OCI-LY3 (cell line): Measurements from ENCODE around the gene TAF10.

Experiments
- H2AFZ ChIP-seq: fragments of 200-600, 300-600 bp; shearing (Covaris generic); 2 replicates; pipeline ENCODE4 v1.6.0; 2014; ENCODE audit warnings: antibody characterized with exemption, low read depth, low read length
- H3K27ac ChIP-seq: fragments of 200-600, 300-600 bp; sonication (generic); 2 replicates; pipeline ENCODE4 v1.5.1; 2014; ENCODE audit warnings: mild to moderate bottlenecking, low read length, moderate library complexity, mixed read lengths
- H3K27me3 ChIP-seq: fragments of 200-600, 300-600 bp; sonication (generic); 2 replicates; pipeline ENCODE4 v1.6.1; 2014; ENCODE audit warnings: low read depth, low read length, mixed read lengths
- H3K36me3 ChIP-seq: fragments of 200-600, 300-600 bp; sonication (generic); replicated peaks from 2 replicates; pipeline ENCODE3; 2014; ENCODE audit warnings: low read depth, low read length, mixed read lengths
- H3K4me1 ChIP-seq: fragments of 300-600, 200-600 bp; sonication (generic); 2 replicates; pipeline ENCODE4 v1.6.1; 2014; ENCODE audit warnings: low read length, mixed read lengths
- H3K4me2 ChIP-seq: fragments of 200-600, 300-600 bp; sonication (generic); 2 replicates; pipeline ENCODE4 v1.6.1; 2014; ENCODE audit warnings: low read length, mixed read lengths
- H3K4me3 ChIP-seq: fragments of 300-600, 200-600 bp; sonication (generic); 2 replicates; pipeline ENCODE4 v1.5.1; 2014; ENCODE audit warnings: antibody characterized with exemption, mild to moderate bottlenecking, low read length, moderate library complexity
- H3K79me2 ChIP-seq: fragments of 300-600, 200-600 bp; shearing (Covaris generic); 2 replicates; pipeline ENCODE4 v1.6.1; 2014; ENCODE audit warnings: mild to moderate bottlenecking, low read length, mixed read lengths
- H3K9ac ChIP-seq: fragments of 300-600, 200-600 bp; shearing (Covaris generic); 2 replicates; pipeline ENCODE4 v1.6.0; 2014; ENCODE audit warnings: mild to moderate bottlenecking, low read length, moderate library complexity
- H3K9me3 ChIP-seq: fragments of 200-600, 300-600 bp; shearing (Covaris generic); 2 replicates; pipeline ENCODE4 v1.6.1; 2014; ENCODE audit warnings: low read length, mixed read lengths; ENCODE audit not compliant: insufficient read depth
- H4K20me1 ChIP-seq: fragments of 200-600, 300-600 bp; sonication (generic); 2 replicates; pipeline ENCODE4 v1.6.1; 2016; ENCODE audit warnings: low read length, mixed read lengths; ENCODE audit not compliant: insufficient read depth
- CTCF ChIP-seq: fragments of 200-600, 300-600 bp; sonication (generic); IDR thresholded peaks from 2 replicates; pipeline ENCODE4 v1.5.1; 2014; ENCODE audit warnings: antibody characterized with exemption, low read length, low read depth
- EZH2phosphoT487 ChIP-seq: fragments of 200-600 bp; shearing (Covaris generic); IDR thresholded peaks from 2 replicates; pipeline ENCODE4 v1.6.1; 2018; ENCODE audit warnings: antibody characterized with exemption, mixed run types, low read depth

TAF10 gene

GRCh38 chr11:6563667-6564066 is 48.3 kb downstream of the TAF10 start:
- Histone ChIP-seq H3K9me3 (no peaks in the 10 kb centered on the region), H3K9ac (no peak overlapping the region), H3K4me2 (no peak overlapping the region), H3K4me1 (no peaks in the 10 kb centered on the region), H3K4me3 (no peak overlapping the region), H4K20me1 (no peaks in the 10 kb centered on the region), H3K27me3 (no peaks in the 10 kb centered on the region), H3K79me2 (no peaks in the 10 kb centered on the region), H3K36me3 (no peaks in the 10 kb centered on the region), H3K27ac (no peak overlapping the region), H2AFZ (no peak overlapping the region)
- TF ChIP-seq CTCF (no peak), EZH2phosphoT487 (no peak)

- Histone ChIP-seq H3K27me3 (no peaks in the 10 kb centered on the region), H4K20me1 (no peaks in the 10 kb centered on the region), H3K9ac (no peak overlapping the region), H3K4me1 (no peaks in the 10 kb centered on the region), H3K4me2 (no peak overlapping the region), H3K79me2 (no peaks in the 10 kb centered on the region), H3K36me3 (no peaks in the 10 kb centered on the region), H3K4me3 (no peak overlapping the region), H3K27ac (no peak overlapping the region), H3K9me3 (no peaks in the 10 kb centered on the region), H2AFZ (no peak overlapping the region)
- no peak for TF ChIP-seq CTCF
- TF ChIP-seq EZH2phosphoT487: no peak
Observed at GRCh38 chr11:6563121-6563619, 48.8 kb downstream of the TAF10 start.

- Histone ChIP-seq H3K4me1 (no peaks in the 10 kb centered on the region), H2AFZ (no peak overlapping the region), H3K9me3 (no peaks in the 10 kb centered on the region), H4K20me1 (no peaks in the 10 kb centered on the region), H3K9ac (no peak overlapping the region), H3K27ac (no peak overlapping the region), H3K79me2 (no peaks in the 10 kb centered on the region), H3K27me3 (no peaks in the 10 kb centered on the region), H3K4me2 (no peak overlapping the region), H3K36me3 (no peaks in the 10 kb centered on the region), H3K4me3 (no peak overlapping the region)
- TF ChIP-seq EZH2phosphoT487: no peak
- no peak for TF ChIP-seq CTCF
Observed at GRCh38 chr11:6561288-6561687, 50.7 kb downstream of the TAF10 start.
